ENCODE data around the gene SSBP4.
"Not testable (repeated sequence)": the region's sequence is repeated elsewhere in the genome, so short reads cannot be mapped to it uniquely, and the experiment has no call there.

Gene SSBP4

DNA sequence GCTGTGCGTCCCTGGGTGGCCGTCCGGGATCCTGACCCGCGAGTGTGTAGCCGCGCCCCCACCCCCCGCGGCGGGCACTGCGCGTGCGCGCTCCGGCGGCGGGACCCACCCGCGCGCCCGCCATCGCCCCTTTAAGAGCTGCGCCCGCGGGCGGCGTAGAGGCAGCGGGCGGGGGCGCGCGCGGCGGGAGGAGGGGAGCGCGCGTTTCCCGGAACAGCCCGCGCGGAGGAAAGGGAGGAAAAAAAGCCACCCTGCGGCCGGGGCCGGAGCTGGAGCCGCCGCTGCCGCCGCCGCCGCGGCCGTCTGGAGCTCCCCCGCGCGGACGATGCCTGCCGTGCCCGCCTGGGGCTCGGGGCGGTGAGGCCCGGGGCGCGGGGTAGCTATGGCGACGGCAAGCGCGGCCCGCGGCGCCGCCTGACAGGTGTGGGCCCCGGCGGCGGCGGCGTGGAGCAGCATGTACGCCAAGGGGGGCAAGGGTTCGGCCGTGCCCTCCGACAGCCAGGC, at the start of gene SSBP4:
Gene SSBP4, plus strand, starts transcription at position 204 of the 504 bp plus-strand sequence. Its CDS starts 251 bp downstream, at position 455.
- peak in 1 of 2 donors; percentile 44 for DNase-seq (ENCODE audit: low read depth in 2 of 2)

DNA sequence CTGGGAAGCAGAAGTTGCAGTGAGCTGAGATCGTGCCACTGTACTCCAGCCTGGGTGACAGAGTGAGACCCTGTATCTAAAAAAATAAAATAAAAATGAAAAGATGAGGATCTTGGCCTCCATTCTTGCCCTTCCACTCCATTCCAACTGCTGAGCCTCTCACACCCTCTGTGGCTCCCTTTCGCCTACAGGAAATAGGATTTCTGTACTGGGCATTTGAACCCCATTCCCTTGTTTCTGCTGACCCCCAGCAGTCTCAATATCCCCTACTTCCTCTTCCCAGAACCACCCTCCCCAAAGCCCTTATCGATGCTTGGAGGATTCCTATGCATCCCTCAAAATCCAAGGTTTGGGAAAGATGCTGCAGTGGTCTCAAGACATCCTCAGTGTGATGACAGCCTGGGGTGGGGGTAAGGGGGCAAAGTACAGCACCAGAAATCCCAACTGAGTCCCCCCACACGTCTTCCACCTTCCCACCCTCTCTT, 45.7 kb upstream of the SSBP4 start:
- DNase-seq (ENCODE audit: low read depth in 2 of 2), result no peak

DNA sequence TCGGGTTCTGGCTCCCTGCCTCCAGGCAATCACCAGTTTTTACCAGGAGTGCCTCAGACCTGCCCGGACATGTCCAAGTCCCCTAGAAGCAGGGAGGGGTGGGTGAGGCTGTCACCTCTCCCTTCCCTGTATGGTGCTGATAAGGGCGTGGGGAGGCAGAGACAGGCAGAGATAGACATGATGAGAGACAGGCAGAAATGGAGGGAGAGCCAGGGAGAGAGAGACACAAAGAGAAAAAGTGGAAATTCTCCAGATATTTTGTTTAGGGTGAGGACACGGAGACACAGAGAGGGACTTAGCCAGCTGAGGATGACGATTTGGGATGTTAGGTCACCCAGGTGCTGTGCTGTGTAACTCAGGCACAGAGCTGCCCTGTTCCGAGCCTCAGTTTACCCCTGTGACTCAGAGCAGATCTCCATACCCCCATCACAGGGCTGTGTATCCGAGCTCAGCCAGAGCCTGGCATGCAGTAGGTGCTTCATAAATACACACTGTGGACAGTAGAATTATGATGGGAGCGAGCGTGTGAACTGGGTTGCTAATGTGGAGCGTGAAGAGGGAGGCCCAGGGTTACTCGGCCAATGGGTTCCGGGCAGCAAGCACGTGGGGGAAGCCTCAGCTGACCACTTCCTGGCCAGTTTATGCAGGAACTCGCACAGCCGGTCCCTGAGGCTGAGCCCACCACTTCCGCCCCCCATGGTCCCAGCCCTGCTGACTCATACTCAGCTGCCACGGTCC, 45.1 kb upstream of the SSBP4 start:
- no peak for DNase-seq (ENCODE audit: low read depth in 2 of 2)

DNA sequence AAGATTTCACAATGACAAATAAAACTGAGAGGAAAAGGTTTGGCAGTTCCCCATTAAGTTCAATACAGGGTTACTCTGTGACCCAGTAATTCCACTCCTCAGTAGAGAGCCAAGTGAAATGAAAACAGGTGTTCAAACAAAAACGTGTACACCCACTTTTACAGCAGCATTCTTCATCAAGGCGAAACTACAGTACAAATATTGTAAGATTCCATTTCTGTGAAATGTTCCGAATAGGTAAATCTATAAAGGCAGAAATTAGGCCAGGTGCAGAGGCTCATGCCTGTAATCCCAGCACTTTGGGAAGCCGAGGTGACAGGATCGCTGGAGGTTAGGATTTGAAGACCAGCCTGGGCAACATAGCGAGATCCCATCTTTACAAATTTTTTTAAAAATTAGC, 42.2 kb upstream of the SSBP4 start:
- DNase-seq (ENCODE audit: low read depth in 2 of 2), result no peak

DNA sequence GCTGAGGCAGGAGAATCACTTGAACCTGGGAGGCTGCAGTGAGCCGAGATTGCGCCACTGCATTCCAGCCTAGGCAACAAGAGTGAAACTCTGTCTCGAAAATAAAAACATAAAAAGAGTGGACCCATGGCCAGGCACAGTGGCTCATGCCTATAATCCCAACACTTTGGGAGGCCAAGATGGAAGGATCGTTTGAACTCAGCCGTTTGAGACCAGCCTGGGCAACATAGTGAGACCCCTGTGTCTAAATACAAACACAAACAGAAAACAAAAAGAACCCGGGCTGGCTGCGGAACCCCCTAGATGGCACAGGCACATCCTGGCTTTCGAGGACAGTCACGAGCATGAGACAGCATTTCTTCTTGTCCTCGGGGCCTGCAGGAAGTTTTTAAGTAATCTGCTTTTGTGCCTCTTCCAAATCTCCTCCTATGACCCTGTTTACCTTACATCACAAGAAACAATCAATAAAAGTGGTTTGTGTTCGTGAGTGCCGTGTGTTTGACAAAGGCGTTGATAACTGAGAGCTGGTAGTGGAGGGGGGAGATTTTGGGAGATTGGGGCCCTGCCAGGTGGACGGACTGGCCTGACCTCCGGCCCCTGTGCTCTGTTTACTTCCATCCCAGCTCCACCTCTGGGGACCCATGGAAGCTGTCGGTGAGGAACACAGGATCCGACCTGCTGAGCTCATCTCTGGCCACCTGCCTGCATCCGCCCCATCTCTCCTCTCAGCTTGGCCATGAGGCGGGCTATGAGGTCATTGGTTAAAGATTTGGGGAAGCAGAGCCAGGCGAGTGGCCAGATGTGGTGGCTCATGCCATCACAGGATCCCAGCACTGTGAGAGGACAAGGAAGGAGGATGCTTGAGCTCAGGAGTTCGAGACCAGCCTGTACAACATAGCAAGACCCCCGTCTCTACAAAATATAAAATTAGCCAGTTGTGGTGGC, 39.1 kb upstream of the SSBP4 start:
- no peak for DNase-seq (ENCODE audit: low read depth in 2 of 2)

DNA sequence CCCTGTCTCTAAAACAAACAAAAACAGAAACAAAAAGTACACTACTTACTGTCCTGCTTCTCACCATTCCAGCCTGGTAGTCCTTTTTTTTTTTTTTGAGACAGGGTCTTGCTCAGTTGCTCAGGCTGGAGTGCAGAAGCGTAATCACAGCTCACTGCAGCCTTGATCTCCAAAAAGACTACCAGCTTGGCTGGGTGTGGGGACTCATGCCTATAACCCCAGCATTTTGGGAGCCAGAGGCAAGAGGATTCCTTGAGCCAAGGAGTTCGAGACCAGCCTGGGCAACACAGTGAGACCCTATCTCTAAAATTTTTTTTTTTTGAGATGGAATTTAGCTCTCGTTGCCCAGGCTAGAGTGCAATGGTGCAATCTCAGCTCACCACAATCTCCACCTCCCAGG, 38.4 kb upstream of the SSBP4 start:
- DNase-seq (ENCODE audit: low read depth in 2 of 2), result no peak

DNA sequence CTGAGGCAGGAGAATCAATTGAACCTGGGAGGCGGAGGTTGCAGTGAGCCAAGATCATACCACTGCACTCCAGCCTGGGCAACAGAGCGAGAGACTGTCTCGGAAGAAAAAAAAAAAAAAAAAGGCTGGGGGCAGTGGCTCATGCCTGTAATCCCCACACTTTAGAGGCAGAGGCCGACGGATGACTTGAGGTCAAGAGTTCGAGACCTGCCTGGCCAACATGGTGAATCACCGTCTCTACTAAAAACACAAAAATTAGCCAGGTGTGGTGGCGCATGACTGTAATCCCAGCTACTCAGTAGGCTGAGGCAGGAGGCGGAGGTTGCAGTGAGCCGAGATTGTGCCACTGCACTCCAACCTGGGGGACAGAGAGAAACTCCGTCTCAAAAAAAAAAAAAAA, 35.6 kb upstream of the SSBP4 start:
- not testable (repeated sequence) for DNase-seq (ENCODE audit: low read depth in 2 of 2)

DNA sequence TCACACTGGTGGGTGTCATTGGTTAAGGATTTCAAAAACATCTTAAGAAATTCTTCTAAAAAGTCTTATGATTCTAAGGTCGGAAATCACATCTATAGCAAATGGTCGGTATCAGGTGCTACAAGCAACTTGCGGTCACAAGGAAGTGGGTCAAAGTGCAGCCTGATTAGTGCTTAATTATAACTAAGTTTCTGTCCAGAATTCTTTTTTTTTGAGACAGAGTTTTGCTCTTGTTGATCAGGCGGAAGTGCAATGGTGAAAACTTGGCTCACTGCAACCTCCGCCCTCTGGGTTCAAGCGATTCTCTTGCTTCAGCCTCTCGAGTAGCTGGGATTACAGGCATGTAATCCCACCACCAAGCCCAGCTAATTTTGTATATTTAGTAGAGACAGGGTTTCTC, 34.4 kb upstream of the SSBP4 start:
- DNase-seq (ENCODE audit: low read depth in 2 of 2), result no peak

DNA sequence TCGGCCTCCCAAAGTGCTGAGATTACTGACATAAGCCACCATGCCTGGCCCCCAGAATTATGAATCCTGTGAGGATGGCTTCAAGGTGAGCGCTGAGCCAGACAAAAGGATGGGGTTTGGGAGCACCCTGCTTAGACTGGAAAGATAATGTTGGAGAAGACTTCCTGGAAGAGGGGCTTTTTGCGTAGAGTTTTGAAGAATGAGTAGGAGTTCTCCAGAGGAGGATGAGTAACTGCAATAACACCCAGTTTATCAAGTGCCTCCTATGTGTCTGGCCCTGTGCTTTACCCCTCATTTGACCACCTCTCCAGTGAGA, 33.9 kb upstream of the SSBP4 start:
- no peak for DNase-seq (ENCODE audit: low read depth in 2 of 2)

DNA sequence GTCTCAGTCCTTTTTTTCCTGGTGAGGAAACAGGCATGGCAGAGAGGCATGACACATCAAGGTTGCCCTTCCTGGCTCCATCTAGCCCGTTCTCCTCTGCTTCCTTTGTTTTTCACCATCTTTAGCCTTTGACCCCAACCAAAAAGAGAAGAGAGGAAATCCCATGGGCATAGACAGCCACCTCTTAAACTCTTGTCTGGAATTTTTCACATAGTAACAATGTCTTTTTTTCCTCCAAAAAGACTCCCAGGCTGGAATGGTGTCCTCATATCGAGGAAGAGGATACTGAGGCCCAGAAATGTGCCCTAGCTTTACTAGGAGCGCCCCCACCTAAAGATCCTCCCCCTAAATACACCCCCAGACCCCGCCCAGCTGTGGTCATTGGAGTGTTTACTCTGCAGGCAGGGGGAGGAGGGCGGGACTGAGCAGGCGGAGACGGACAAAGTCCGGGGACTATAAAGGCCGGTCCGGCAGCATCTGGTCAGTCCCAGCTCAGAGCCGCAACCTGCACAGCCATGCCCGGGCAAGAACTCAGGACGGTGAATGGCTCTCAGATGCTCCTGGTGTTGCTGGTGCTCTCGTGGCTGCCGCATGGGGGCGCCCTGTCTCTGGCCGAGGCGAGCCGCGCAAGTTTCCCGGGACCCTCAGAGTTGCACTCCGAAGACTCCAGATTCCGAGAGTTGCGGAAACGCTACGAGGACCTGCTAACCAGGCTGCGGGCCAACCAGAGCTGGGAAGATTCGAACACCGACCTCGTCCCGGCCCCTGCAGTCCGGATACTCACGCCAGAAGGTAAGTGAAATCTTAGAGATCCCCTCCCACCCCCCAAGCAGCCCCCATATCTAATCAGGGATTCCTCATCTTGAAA, 33.3 kb upstream of the SSBP4 start, which contains the start of gene GDF15:
Gene GDF15, plus strand, starts transcription at position 484 of the 868 bp plus-strand sequence. Its CDS starts 32 bp downstream, at position 516.
- DNase-seq (ENCODE audit: low read depth in 2 of 2), result no peak

DNA sequence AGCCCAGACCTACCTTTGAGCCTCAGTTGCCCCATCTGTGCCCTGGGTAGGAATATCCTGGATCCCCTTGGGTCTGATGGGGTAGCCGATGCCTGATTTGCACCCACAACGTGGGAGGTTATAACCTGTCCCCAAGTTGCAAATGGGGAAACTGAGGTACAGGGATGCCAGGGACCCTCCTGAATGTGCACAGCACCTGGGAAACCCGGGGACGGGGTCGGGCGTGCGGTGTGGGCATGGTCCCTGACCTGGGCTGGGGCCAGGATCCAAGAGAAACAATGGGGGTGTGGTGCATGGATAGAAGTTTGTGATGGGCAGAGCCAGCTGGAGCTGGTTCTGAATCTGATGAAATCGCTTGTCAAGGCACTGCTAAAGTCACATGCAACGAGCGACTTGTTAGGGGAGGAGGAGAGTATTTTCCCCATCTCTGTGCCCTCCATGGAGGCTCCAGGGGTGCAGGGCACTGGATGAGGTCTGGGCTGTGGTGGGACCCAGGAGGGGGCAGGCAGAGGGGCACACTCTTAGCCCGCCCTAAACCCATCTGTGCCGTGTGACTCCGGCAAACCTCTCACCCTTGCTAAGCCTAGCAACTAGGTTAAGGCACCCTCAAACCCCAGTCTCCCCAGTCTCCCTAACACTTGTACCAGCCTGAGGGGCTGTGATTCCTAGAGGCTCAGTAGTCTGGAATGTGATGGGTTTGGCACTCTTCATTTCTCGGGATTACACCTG, 32.5 kb upstream of the SSBP4 start:
- DNase-seq (ENCODE audit: low read depth in 2 of 2), result no peak

DNA sequence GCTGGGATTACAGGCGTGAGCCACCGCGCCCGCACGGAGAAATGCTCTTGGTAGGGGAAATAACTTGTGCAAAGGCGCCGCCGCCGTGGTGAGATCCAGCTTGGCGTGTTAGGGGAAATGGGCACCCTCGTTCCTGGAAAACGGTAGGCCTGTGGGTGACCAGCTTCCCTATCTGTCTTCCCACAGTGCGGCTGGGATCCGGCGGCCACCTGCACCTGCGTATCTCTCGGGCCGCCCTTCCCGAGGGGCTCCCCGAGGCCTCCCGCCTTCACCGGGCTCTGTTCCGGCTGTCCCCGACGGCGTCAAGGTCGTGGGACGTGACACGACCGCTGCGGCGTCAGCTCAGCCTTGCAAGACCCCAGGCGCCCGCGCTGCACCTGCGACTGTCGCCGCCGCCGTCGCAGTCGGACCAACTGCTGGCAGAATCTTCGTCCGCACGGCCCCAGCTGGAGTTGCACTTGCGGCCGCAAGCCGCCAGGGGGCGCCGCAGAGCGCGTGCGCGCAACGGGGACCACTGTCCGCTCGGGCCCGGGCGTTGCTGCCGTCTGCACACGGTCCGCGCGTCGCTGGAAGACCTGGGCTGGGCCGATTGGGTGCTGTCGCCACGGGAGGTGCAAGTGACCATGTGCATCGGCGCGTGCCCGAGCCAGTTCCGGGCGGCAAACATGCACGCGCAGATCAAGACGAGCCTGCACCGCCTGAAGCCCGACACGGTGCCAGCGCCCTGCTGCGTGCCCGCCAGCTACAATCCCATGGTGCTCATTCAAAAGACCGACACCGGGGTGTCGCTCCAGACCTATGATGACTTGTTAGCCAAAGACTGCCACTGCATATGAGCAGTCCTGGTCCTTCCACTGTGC, 30.9 kb upstream of the SSBP4 start:
- peak; percentile 34 to 74 for DNase-seq (ENCODE audit: low read depth in 2 of 2)

DNA sequence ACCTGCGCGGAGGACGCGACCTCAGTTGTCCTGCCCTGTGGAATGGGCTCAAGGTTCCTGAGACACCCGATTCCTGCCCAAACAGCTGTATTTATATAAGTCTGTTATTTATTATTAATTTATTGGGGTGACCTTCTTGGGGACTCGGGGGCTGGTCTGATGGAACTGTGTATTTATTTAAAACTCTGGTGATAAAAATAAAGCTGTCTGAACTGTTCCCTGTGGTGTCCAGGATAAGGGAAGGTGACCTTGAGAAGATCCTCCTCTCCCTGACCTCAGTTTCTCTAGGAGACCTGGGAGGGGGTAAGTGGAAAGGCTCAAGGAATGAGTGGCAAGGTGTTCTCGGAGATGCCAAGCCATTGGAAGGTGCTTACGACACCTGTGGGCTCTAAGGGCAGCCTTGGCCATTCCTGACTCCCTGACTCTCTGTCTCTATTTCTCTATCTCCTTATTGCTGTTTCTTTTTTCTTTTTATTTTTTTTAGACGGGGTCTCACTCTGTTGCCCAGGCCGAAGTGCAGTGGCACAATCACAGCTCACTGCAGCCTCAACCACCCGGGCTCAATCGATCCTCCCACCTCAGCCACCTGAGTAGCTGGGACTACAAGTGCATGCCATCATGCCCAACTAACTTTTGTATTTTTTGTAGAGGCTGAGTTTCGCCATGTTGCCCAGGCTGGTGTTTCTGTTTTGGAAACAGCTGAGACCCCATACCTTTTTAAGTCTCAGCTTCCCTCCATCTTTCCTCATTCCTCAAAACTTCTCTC, 30.1 kb upstream of the SSBP4 start:
- DNase-seq (ENCODE audit: low read depth in 2 of 2), result no peak

DNA sequence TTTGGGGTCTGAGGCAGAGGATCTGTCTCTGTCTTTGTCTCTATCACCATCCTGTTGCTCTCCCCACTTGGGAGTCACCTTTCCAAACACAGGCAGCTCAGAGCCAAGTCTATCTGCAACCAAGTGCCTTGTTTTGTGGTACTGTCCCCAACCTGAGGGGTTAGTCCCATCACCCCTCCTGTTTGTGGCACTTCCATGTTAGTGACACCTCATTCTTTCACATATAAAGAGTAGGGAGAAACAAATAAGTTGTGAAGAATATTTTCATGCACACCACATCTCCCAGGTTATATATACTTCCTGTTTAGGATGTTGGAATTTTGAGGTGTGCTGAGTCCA, 29.5 kb upstream of the SSBP4 start:
- no peak for DNase-seq (ENCODE audit: low read depth in 2 of 2)

DNA sequence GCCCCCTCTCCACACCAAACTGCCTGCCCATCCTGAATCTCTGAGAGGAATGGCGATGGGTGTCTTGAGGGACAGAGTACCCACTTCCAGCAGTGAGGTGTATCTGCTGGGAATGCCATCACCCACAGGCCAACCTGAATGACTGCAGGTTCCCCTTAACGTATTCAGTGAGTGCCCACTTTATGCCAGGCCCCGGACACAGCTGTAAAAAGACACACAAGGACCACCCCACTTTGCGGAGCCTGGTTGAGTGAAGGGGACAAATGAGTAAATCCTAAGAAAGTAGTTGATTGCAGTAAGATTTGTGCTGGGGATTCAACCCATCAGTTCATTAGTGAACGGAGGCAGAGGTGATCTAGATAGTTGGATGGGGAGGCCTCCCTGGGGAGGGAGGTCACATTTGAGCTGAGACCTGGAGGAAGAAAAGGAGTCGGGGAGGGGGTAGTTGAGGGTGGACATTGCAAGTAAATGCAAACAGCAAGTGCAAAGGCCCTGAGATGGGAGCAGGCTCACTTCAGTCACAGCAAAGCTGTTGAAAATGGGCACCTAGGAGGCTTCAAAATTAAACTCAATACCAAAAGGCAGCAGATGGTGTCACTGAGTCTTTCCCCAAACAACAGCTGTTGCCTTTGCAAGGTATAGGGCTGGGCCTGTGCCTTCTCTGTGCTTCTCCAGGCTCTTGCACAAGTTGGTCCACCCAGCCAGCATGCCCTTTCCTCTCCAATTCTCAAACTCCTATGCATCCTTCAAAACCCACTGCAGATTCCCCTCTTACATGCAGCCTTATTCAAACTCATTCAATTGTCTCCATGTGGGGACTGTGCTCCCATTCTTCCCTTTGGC, 28.9 kb upstream of the SSBP4 start:
- DNase-seq (ENCODE audit: low read depth in 2 of 2), result no peak

DNA sequence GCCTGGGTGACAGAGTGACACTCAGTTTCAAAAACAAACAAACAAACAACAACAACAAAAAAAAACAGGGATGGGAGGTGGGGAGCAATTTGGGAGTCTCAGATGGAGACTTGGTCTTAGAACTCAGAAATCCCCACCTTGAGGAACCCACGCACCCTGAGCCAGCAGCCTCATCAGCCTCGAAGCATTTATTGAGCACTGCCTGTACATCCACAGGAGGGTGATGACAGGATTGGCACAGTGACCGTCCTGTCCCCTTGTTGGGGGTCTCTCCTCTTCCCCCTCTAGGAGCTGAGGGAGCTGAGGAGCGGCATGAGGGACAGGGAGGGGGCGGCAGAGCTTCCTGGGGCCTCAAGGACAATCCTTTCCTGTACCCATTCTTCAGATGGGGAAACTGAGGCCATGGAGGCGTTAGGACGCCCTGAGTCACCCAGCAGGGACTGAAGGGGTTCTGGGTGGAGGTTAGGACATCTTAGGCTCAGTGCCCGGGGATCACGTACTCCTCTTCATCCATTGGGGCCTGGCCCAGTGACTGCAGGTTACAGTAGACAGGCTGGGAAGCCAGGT, 27.6 kb upstream of the SSBP4 start:
- no peak for DNase-seq (ENCODE audit: low read depth in 2 of 2)

DNA sequence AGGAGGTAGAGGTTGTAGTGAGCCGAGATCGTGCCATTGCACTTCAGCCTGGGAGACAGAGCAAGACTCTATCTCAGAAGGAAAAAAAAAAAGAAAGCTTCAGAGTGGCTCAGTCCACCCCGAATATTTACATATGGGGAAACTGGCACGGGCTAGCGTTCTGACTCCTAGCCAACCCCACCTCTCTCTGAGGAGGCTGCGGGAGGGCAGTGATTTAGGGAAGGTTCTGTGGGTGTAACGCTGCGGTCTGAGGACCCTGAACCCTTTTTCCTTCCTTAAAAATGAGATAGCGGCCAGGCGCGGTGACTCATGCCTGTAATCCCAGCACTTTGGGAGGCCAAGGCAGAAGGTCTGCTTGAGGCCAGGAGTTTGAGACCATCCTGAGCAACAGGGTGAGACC, 26.8 kb upstream of the SSBP4 start:
- DNase-seq (ENCODE audit: low read depth in 2 of 2), result no peak

DNA sequence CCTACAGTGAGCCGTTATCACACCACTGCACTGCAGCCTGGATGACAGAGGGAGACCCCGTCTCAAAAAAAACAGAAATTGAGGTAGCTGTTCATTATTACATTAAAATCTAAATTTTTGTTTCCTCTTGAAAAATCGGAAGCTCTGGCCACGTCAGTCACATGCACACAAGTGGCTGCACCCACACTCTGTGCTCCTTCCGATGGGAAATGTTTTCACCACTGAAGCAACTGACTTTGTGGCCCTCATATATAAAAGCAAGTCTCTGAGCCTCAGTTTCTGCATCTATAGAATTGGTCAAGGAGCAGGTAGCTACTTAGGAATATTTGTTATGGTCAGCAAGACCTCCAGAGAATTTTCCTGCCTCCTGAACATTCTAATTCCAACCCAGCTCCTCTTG, 26.3 kb upstream of the SSBP4 start:
- no peak for DNase-seq (ENCODE audit: low read depth in 2 of 2)
